ENCODE results near the gene CYP27B1.

GRCh38 chr12:57800965-57801364 is 34.1 kb upstream of the CYP27B1 start:
- no peak for TF ChIP-seq CTCF (conservative IDR thresholded peaks at IDR 0.05 in 1 of 2, IDR thresholded peaks at IDR 0.05 in 1 of 2; ENCODE audit: extremely low read depth in 1 of 2, insufficient read depth in 1 of 2, low read depth in 1 of 2, low read length in 2 of 2)
- TF ChIP-seq EZH2 (IDR thresholded peaks at IDR 0.05; ENCODE audit: borderline replicate concordance, low read length), result no peak

Data from mammary epithelial cell (primary cell).